IPS-NIHi11 (cell line): ENCODE measurements around the gene SNAP25.

Source experiments
- DNase-seq: peaks from one replicate; pipeline ENCODE4 v3.0.0; 2012; ENCODE audit warnings: mixed read lengths, low spot score

SNAP25 gene

GRCh38 chr20:10263385-10264165 is 44.9 kb downstream of the SNAP25 start:
- no peak for DNase-seq

- DNase-seq, result no peak
Observed at GRCh38 chr20:10264166-10264558, 45.5 kb downstream of the SNAP25 start.

GRCh38 chr20:10268636-10269035 is 50.0 kb downstream of the SNAP25 start:
- no peak for DNase-seq

- no peak for DNase-seq
Observed at GRCh38 chr20:10270630-10271029, 52.0 kb downstream of the SNAP25 start.

GRCh38 chr20:10271494-10272219 is 53.0 kb downstream of the SNAP25 start:
- DNase-seq, result no peak

GRCh38 chr20:10276878-10277580 is 58.4 kb downstream of the SNAP25 start:
- DNase-seq, result no peak

- DNase-seq, result no peak
Observed at GRCh38 chr20:10277616-10278015, 59.0 kb downstream of the SNAP25 start.

- DNase-seq, result no peak
Observed at GRCh38 chr20:10278412-10278811, 59.8 kb downstream of the SNAP25 start.

GRCh38 chr20:10280018-10280908 is 61.6 kb downstream of the SNAP25 start:
- no peak for DNase-seq

GRCh38 chr20:10281911-10282310 is 63.3 kb downstream of the SNAP25 start:
- no peak for DNase-seq

- DNase-seq, result no peak
Observed at GRCh38 chr20:10282979-10283456, 64.4 kb downstream of the SNAP25 start.

GRCh38 chr20:10286356-10286755 is 67.7 kb downstream of the SNAP25 start:
- DNase-seq, result no peak

GRCh38 chr20:10288421-10288820 is 69.8 kb downstream of the SNAP25 start:
- DNase-seq, result no peak

- DNase-seq, result no peak
Observed at GRCh38 chr20:10288954-10289646, 70.5 kb downstream of the SNAP25 start.

GRCh38 chr20:10291568-10292248 is 73.1 kb downstream of the SNAP25 start:
- DNase-seq, result no peak

GRCh38 chr20:10297223-10297622 is 78.6 kb downstream of the SNAP25 start:
- no peak for DNase-seq

GRCh38 chr20:10297684-10298240 is 79.1 kb downstream of the SNAP25 start:
- DNase-seq, result no peak

- no peak for DNase-seq
Observed at GRCh38 chr20:10300582-10301446, 82.2 kb downstream of the SNAP25 start.

GRCh38 chr20:10303852-10304251 is 85.2 kb downstream of the SNAP25 start:
- DNase-seq, result no peak
